Heart left ventricle (tissue), 16 donors: ENCODE results near the gene PABPN1L. TPM values are rescaled to one million over a fixed set of nuclear protein-coding genes. Genes with fewer than 3 reads are reported as not detected.

Source experiments
- ATAC-seq, 4 donors: fragments of 200-7000 bp; cut with Tn5 transposase; one replicate each; pipeline ENCODE4 v1.9.1; 2020 to 2022; ENCODE audit warnings: moderate library complexity in 4 of 4, mild to moderate bottlenecking in 3 of 4, moderate number of reproducible peaks in 1 of 4
- DNase-seq, 5 donors: peaks; one replicate each; pipeline ENCODE4 v3.0.0-alpha.2; 2020
- H3K27ac ChIP-seq, 12 donors: fragments of 200-600 bp; sonication (generic) in 4 of 12; one replicate each; pipeline versions ENCODE4 v1.5.0 to v1.8.0; 2016 to 2022; ENCODE audit warnings: mild to moderate bottlenecking in 2 of 12
- H3K27me3 ChIP-seq, 9 donors: fragments of 200-600 bp; sonication (generic) in 2 of 9; one replicate each; pipeline versions ENCODE4 v1.5.1 to v1.8.0; 2016 to 2022; ENCODE audit warnings: mild to moderate bottlenecking in 3 of 9
- H3K36me3 ChIP-seq, 9 donors: fragments of 200-600 bp; sonication (generic) in 2 of 9; one replicate each; pipeline versions ENCODE4 v1.5.0 to v1.8.0; 2018 to 2022; ENCODE audit warnings: mild to moderate bottlenecking in 2 of 9
- H3K4me1 ChIP-seq, 12 donors: fragments of 200-600 bp; sonication (generic) in 4 of 12; one replicate each; pipeline versions ENCODE4 v1.5.0 to v1.8.0; 2016 to 2022; ENCODE audit warnings: mild to moderate bottlenecking in 3 of 12
- H3K4me3 ChIP-seq, 12 donors: fragments of 200-600 bp; sonication (generic) in 4 of 12; one replicate each; pipeline versions ENCODE4 v1.5.0 to v1.8.0; 2017 to 2022; ENCODE audit warnings: mild to moderate bottlenecking in 9 of 12, moderate library complexity in 4 of 12
- H3K9me3 ChIP-seq, 12 donors: fragments of 200-600 bp; sonication (generic) in 4 of 12; one replicate each; pipeline versions ENCODE4 v1.5.0 to v1.8.0; 2016 to 2022; ENCODE audit warnings: mild to moderate bottlenecking in 1 of 12
- CTCF ChIP-seq, 12 donors: fragments of 200-600 bp; sonication (generic) in 4 of 12; IDR thresholded peaks; one replicate each; pipeline versions ENCODE4 v1.5.0 to v1.8.0; 2018 to 2022; ENCODE audit warnings: antibody characterized with exemption in 12 of 12, mild to moderate bottlenecking in 5 of 12
- POLR2A ChIP-seq, 2 donors: fragments of 450-650 bp; IDR thresholded peaks; one replicate each; pipeline ENCODE4 v1.6.1; 2017; ENCODE audit warnings: antibody characterized with exemption in 2 of 2, mild to moderate bottlenecking in 2 of 2, moderate library complexity in 2 of 2
- WGBS, 4 donors: extraction: QIAGEN DNeasy Blood & Tissue Kit in 2 of 4; methylation state at CpG; one replicate each; pipeline versions ENCODE4 v1.1.5 to v1.1.7; 2013 to 2018; 5-methylcytosine and 5-hydroxymethylcytosine counted together
- intact Hi-C, 10 donors: fragments of 100-400 bp; cut with DNase I; formaldehyde crosslinking; loops; one replicate each; pipeline versions ENCODE4 v1.11.1 to v1.14.2; 2022
- polyA plus RNA-seq, 2 donors: library from polyadenylated mRNA; stranded (reverse); fragments of 200-250 nt; gene quantifications; one replicate each; pipeline ENCODE4 v1.2.3, GENCODE V29; 2013
- total RNA-seq, 9 donors: library from RNA; depleted of rRNA in 2 of 9; stranded (reverse); fragments of >200 nt in 2 of 9; fragmentation: NEBNext Ultra II Directional in 3 of 9; extraction: Animal tissue kit (Norgen Biotek cat#: 25700) in 3 of 9; gene quantifications; one replicate each; pipeline versions ENCODE4 v1.1.0 to v1.2.4, GENCODE V29; 2016 to 2023
- donor health status: ischemic (EF 13 %, LVEDD 7.1; RV severe dilation, severe dysfunction).
- donor health status: healthy with polysubstance abuse.
- donor health status: DM: no; HTN: yes; CAD: no.
- donor health status: DM: no; HTN: no; CAD: no.
- donor health status: ischemic (EF 25% LVEDD 6.9; RV normal size, moderate dysfunction).
- donor health status: ischemic (EF 25% LVEDD 5.7; RV mildly dilated, moderate dysfunction).
- donor health status: healthy.
- donor health status: DM: yes; HTN: yes; CAD: no.
- donor health status: ischemic (EF 35%, LVEDD 5.7; RV mildly dilated, moderate dysfunction).
- donor health status: nonischemic (EF 11% LVEDD 7.7; RV severe dilation, severe dysfunction).
- donor health status: DM: yes; HTN: yes; CAD: no.
- donor health status: PGD.
- donor health status: ischemic (EF 29% LVEDD 5.4; RV normal size, mild dysfunction).
- donor health status: nonischemic (EF 23%, LVEDD 6.1; RV moderate dilation, normal function).

The PABPN1L gene
- total and polyA plus RNA-seq, 11 donors = not detected

GRCh38 chr16:88901718-88902337 is 35.4 kb upstream of the PABPN1L start:
- TF ChIP-seq CTCF (IDR thresholded peaks at IDR 0.05) = no peak
- no peak for TF ChIP-seq POLR2A (IDR thresholded peaks at IDR 0.05)
- Histone ChIP-seq H3K4me3 (no peak overlapping the region), H3K4me1 (peaks cover 0 to 29% (median 0%) of the 10 kb centered on the region in 12 donors), H3K27ac (no peak overlapping the region), H3K36me3 (peaks cover 0 to 48% (median 20%) of the 10 kb centered on the region in 9 donors), H3K27me3 (no peaks in the 10 kb centered on the region), H3K9me3 (no peaks in the 10 kb centered on the region)
- DNase-seq (no peak), ATAC-seq (no peak)
- intact Hi-C loops = no loop called here
- 79 to 88% (median 85%) methylated on average over 9 to 26 of the region's 26 CpGs for WGBS, 4 donors

- Histone ChIP-seq H3K27ac (no peak overlapping the region), H3K36me3 (peaks cover 0 to 51% (median 20%) of the 10 kb centered on the region in 9 donors), H3K9me3 (no peaks in the 10 kb centered on the region), H3K4me1 (peaks cover 0 to 23% (median 0%) of the 10 kb centered on the region in 12 donors), H3K27me3 (no peaks in the 10 kb centered on the region), H3K4me3 (no peak overlapping the region)
- TF ChIP-seq POLR2A (IDR thresholded peaks at IDR 0.05) (no peak), CTCF (IDR thresholded peaks at IDR 0.05) (no peak)
- WGBS, 4 donors = 84 to 88% (median 86%) methylated on average over 8 to 12 of the region's 12 CpGs
- intact Hi-C loops = no loop called here
- DNase-seq (no peak), ATAC-seq (no peak)
These were observed 34.2 kb upstream of the PABPN1L start for GRCh38 chr16:88900662-88901052.

GRCh38 chr16:88899901-88900661 is 33.6 kb upstream of the PABPN1L start:
- Histone ChIP-seq H3K27me3 (no peaks in the 10 kb centered on the region), H3K4me3 (no peak overlapping the region), H3K9me3 (no peaks in the 10 kb centered on the region), H3K27ac (no peak overlapping the region), H3K4me1 (peaks cover 0 to 18% (median 0%) of the 10 kb centered on the region in 12 donors), H3K36me3 (peaks cover 0 to 55% (median 20%) of the 10 kb centered on the region in 9 donors)
- no peak for DNase-seq
- intact Hi-C loops = no loop called here
- TF ChIP-seq CTCF (IDR thresholded peaks at IDR 0.05) (no peak), POLR2A (IDR thresholded peaks at IDR 0.05) (no peak)
- 87 to 90% (median 88%) methylated on average over 27 to 41 of the region's 41 CpGs for WGBS, 4 donors
- ATAC-seq = no peak

GRCh38 chr16:88897696-88898425 is 31.4 kb upstream of the PABPN1L start:
- Histone ChIP-seq H3K36me3 (peaks cover 0 to 51% (median 20%) of the 10 kb centered on the region in 9 donors), H3K27ac (no peak overlapping the region), H3K27me3 (no peaks in the 10 kb centered on the region), H3K9me3 (no peaks in the 10 kb centered on the region), H3K4me1 (peaks cover 0 to 8% (median 0%) of the 10 kb centered on the region in 12 donors), H3K4me3 (no peak overlapping the region)
- ATAC-seq = no peak
- intact Hi-C loops = no loop called here
- no peak for TF ChIP-seq CTCF (IDR thresholded peaks at IDR 0.05)
- no peak for TF ChIP-seq POLR2A (IDR thresholded peaks at IDR 0.05)
- DNase-seq = no peak
- 88 to 94% (median 92%) methylated on average over 28 to 34 of the region's 34 CpGs for WGBS, 4 donors
